Colonic mucosa (tissue), 4 donors: ENCODE data around the gene FAM210B. TPM values are rescaled to one million over a fixed set of nuclear protein-coding genes. Genes with fewer than 3 reads are reported as not detected.

Experiments used
- DNase-seq: peaks from one replicate; pipeline ENCODE4 v3.0.0-alpha.2; 2020
- H3K27ac ChIP-seq: fragments of 200-600 bp; one replicate; pipeline ENCODE4 v1.8.0; 2021
- H3K27me3 ChIP-seq: fragments of 200-600 bp; one replicate; pipeline ENCODE4 v1.8.0; 2021
- H3K36me3 ChIP-seq: fragments of 200-600 bp; one replicate; pipeline ENCODE4 v1.8.0; 2021
- H3K4me1 ChIP-seq: fragments of 200-600 bp; one replicate; pipeline ENCODE4 v1.8.0; 2021; ENCODE audit warnings: mild to moderate bottlenecking
- H3K4me3 ChIP-seq: fragments of 200-600 bp; one replicate; pipeline ENCODE4 v1.8.0; 2021
- H3K9ac ChIP-seq, 2 donors: one replicate each; pipeline ENCODE4 v1.7.0; 2013; ENCODE audit warnings: control low read depth in 2 of 2, low read depth in 2 of 2, low read length in 2 of 2
- H3K9me3 ChIP-seq: fragments of 200-600 bp; one replicate; pipeline ENCODE4 v1.8.0; 2021
- CTCF ChIP-seq: fragments of 200-600 bp; IDR thresholded peaks from one replicate; pipeline ENCODE4 v1.8.0; 2022; ENCODE audit warnings: antibody characterized with exemption, mild to moderate bottlenecking
- intact Hi-C: fragments of 100-400 bp; cut with DNase I; formaldehyde crosslinking; loops from one replicate; pipeline ENCODE4 v1.14.1; 2022
- total RNA-seq, 2 donors: library from RNA; stranded (reverse); fragmentation: NEBNext Ultra II Directional in 1 of 2; extraction: Animal tissue kit (Norgen Biotek cat#: 25700) in 1 of 2; gene quantifications; one replicate each; pipeline ENCODE4 v1.2.1, GENCODE V29; 2021
- donor health status: healthy.
- donor health status: DM: no; HTN: no; CAD: no.
- donor health status: DM: no; HTN: no; CAD: no.

The FAM210B gene
- total RNA-seq, 2 donors from 2014 or later: 18.2 to 35.2 TPM

GRCh38 chr20:56352345-56353055 lies 6.3 kb upstream of the FAM210B start:
- Histone ChIP-seq H3K9me3 (no peaks in the 10 kb centered on the region), H3K27me3 (no peaks in the 10 kb centered on the region), H3K36me3 (no peaks in the 10 kb centered on the region), H3K27ac (no peak overlapping the region), H3K4me1 (no peaks in the 10 kb centered on the region), H3K4me3 (no peak overlapping the region), H3K9ac (no peak overlapping the region)
- no peak for TF ChIP-seq CTCF
- intact Hi-C loops: no loop called here
- DNase-seq: no peak

GRCh38 chr20:56353356-56353755 lies 5.4 kb upstream of the FAM210B start:
- Histone ChIP-seq H3K36me3 (no peaks in the 10 kb centered on the region), H3K4me1 (no peaks in the 10 kb centered on the region), H3K4me3 (no peak overlapping the region), H3K27ac (no peak overlapping the region), H3K9me3 (no peaks in the 10 kb centered on the region), H3K9ac (no peak overlapping the region), H3K27me3 (no peaks in the 10 kb centered on the region)
- DNase-seq: no peak
- intact Hi-C loops: no loop called here
- no peak for TF ChIP-seq CTCF

- Histone ChIP-seq H3K9ac (no peak overlapping the region), H3K4me3 (peak overlapping the region; percentile 22), H3K27ac (no peak overlapping the region), H3K9me3 (no peaks in the 10 kb centered on the region), H3K4me1 (peaks cover 6% of the 10 kb centered on the region), H3K36me3 (no peaks in the 10 kb centered on the region), H3K27me3 (no peaks in the 10 kb centered on the region)
- TF ChIP-seq CTCF: no peak
- intact Hi-C loops: no loop called here
- no peak for DNase-seq
Measured at GRCh38 chr20:56358070-56358469, 704 bp upstream of the FAM210B start.

- Histone ChIP-seq H3K27me3 (no peaks in the 10 kb centered on the region), H3K4me1 (peaks cover 6% of the 10 kb centered on the region), H3K9ac (peak overlapping the region; percentile 79 to 85), H3K36me3 (no peaks in the 10 kb centered on the region), H3K9me3 (no peaks in the 10 kb centered on the region), H3K27ac (peak overlapping the region; percentile 13), H3K4me3 (peak overlapping the region; percentile 90)
- no peak for TF ChIP-seq CTCF
- intact Hi-C loops: no loop called here
- DNase-seq: peak; percentile 40
Measured at GRCh38 chr20:56359212-56360132, 698 bp downstream of the FAM210B start.

GRCh38 chr20:56360133-56360907 lies 1.5 kb downstream of the FAM210B start:
- DNase-seq: no peak
- Histone ChIP-seq H3K36me3 (no peaks in the 10 kb centered on the region), H3K4me1 (peaks cover 6% of the 10 kb centered on the region), H3K9me3 (no peaks in the 10 kb centered on the region), H3K27me3 (no peaks in the 10 kb centered on the region), H3K27ac (no peak overlapping the region), H3K4me3 (peak overlapping the region; percentile 90), H3K9ac (peak overlapping the region in 1 of 2 donors; percentile 85)
- intact Hi-C loops: no loop called here
- TF ChIP-seq CTCF: no peak
